H1 (cell line): Measurements from ENCODE around the gene RNGTT. TPM values are rescaled to one million over a fixed set of nuclear protein-coding genes. Genes with fewer than 3 reads are reported as not detected.

ENCODE experiments used
- CTCF ChIA-PET: fragments of 300-600 bp; sonication (Branson Sonifier 250); formaldehyde crosslinking; loops from one replicate; lab custom pipeline; 2021; ENCODE audit not compliant: partially characterized antibody; lab: Charles Lee
- POLR2A ChIA-PET: fragments of 300-600 bp; sonication (Branson Sonifier 250); formaldehyde crosslinking; loops from one replicate; lab custom pipeline; 2021; ENCODE audit warnings: inconsistent platforms; ENCODE audit not compliant: partially characterized antibody; lab: Charles Lee
- DNase-seq, 2 experiments: peaks; one replicate each; pipeline versions ENCODE4 v3.0.0 to v3.0.0-alpha.2; 2010 to 2022; ENCODE audit warnings: low spot score in 2 of 2, low read depth in 1 of 2, mixed read lengths in 1 of 2
- FAIRE-seq: peaks from 2 replicates; lab custom pipeline; 2011; peaks lifted over from hg19 to GRCh38; lab: Jason Lieb, UNC
- H2AFZ ChIP-seq: 2 replicates; pipeline ENCODE4 v1.8.1; 2012; ENCODE audit warnings: low read length, inconsistent platforms
- H2AK5ac ChIP-seq: 2 replicates; pipeline ENCODE4 v1.6.1; 2013; ENCODE audit warnings: low read depth, low read length
- H2BK120ac ChIP-seq: replicated peaks from 2 replicates; pipeline ENCODE3; 2013; ENCODE audit warnings: low read depth, low read length, inconsistent platforms
- H2BK12ac ChIP-seq: 2 replicates; pipeline ENCODE4 v1.6.1; 2013; ENCODE audit warnings: low read depth, low read length
- H2BK15ac ChIP-seq: 2 replicates; pipeline ENCODE4 v1.6.1; 2013; ENCODE audit warnings: low read length
- H2BK20ac ChIP-seq: 2 replicates; pipeline ENCODE4 v1.6.1; 2013; ENCODE audit warnings: low read length
- H2BK5ac ChIP-seq: 2 replicates; pipeline ENCODE4 v1.6.1; 2013; ENCODE audit warnings: low read depth, low read length
- H3K14ac ChIP-seq: 2 replicates; pipeline ENCODE4 v1.6.1; 2013; ENCODE audit warnings: inconsistent platforms; ENCODE audit not compliant: insufficient read length
- H3K18ac ChIP-seq: 2 replicates; pipeline ENCODE4 v1.6.1; 2013; ENCODE audit warnings: low read length; ENCODE audit errors: extremely low read depth
- H3K23ac ChIP-seq: 2 replicates; pipeline ENCODE4 v1.6.1; 2013; ENCODE audit warnings: inconsistent platforms; ENCODE audit not compliant: insufficient read length
- H3K23me2 ChIP-seq: 2 replicates; pipeline ENCODE4 v1.6.1; 2013; ENCODE audit warnings: low read depth, low read length
- H3K27ac ChIP-seq: 2 replicates; pipeline ENCODE4 v1.6.1; 2011; ENCODE audit warnings: low read depth, low read length, inconsistent platforms
- H3K27me3 ChIP-seq, 4 experiments: replicated peaks in 1 of 4; 1 replicate in 1 of 4; 2 replicates in 3 of 4; pipeline versions ENCODE4 v1.6.1 to v1.8.1; 2011 to 2013; ENCODE audit warnings: low read length in 3 of 4, mild to moderate bottlenecking in 3 of 4, inconsistent platforms in 2 of 4, mixed read lengths in 2 of 4, moderate library complexity in 1 of 4; ENCODE audit not compliant: control insufficient read depth in 3 of 4, insufficient read depth in 3 of 4; ENCODE audit errors: extremely low read depth in 1 of 4
- H3K36me3 ChIP-seq, 4 experiments: 2 replicates each; pipeline versions ENCODE4 v1.6.1 to v1.8.1; 2011 to 2013; ENCODE audit warnings: mild to moderate bottlenecking in 4 of 4, low read length in 3 of 4, moderate library complexity in 2 of 4, control low read depth in 1 of 4, inconsistent platforms in 1 of 4; ENCODE audit not compliant: insufficient read depth in 4 of 4, control insufficient read depth in 2 of 4
- H3K4ac ChIP-seq: replicated peaks from 2 replicates; pipeline ENCODE3; 2013; ENCODE audit warnings: low read length, low read depth, mixed read lengths, inconsistent platforms; ENCODE audit not compliant: insufficient read length
- H3K4me1 ChIP-seq, 4 experiments: replicated peaks in 1 of 4; 1 replicate in 1 of 4; 2 replicates in 3 of 4; pipeline versions ENCODE4 v1.6.1 to v1.8.1; 2011 to 2013; ENCODE audit warnings: low read length in 3 of 4, inconsistent platforms in 2 of 4, mixed read lengths in 1 of 4; ENCODE audit not compliant: insufficient read depth in 4 of 4, control insufficient read depth in 3 of 4
- H3K4me2 ChIP-seq, 2 experiments: 2 replicates each; pipeline versions ENCODE4 v1.6.1 to v1.8.1; 2011 to 2013; ENCODE audit warnings: low read depth in 2 of 2, low read length in 2 of 2, control low read depth in 1 of 2, inconsistent platforms in 1 of 2, mild to moderate bottlenecking in 1 of 2; ENCODE audit not compliant: insufficient read depth in 1 of 2
- H3K4me3 ChIP-seq, 4 experiments: fragments of 200-600, 300-600 bp in 1 of 4; sonication (generic), shearing (Covaris generic), sonication (Bioruptor Twin) in 1 of 4; 2 replicates each; pipeline versions ENCODE4 v1.5.1 to v1.8.1; 2011 to 2016; ENCODE audit warnings: low read length in 4 of 4, low read depth in 3 of 4, control low read depth in 2 of 4, inconsistent platforms in 2 of 4, mild to moderate bottlenecking in 2 of 4, mixed read lengths in 1 of 4, moderate library complexity in 1 of 4; ENCODE audit not compliant: insufficient read depth in 2 of 4; ENCODE audit errors: extremely low read depth in 1 of 4
- H3K56ac ChIP-seq: replicated peaks from 2 replicates; pipeline ENCODE3; 2013; ENCODE audit warnings: low read depth, mild to moderate bottlenecking, mixed read lengths, low read length, inconsistent platforms; ENCODE audit not compliant: insufficient read length
- H3K79me1 ChIP-seq: 2 replicates; pipeline ENCODE4 v1.6.1; 2013; ENCODE audit warnings: low read depth, low read length, control low read depth
- H3K79me2 ChIP-seq, 2 experiments: 2 replicates each; pipeline versions ENCODE4 v1.6.1 to v1.8.1; 2012 to 2013; ENCODE audit warnings: low read length in 2 of 2, mild to moderate bottlenecking in 2 of 2, inconsistent platforms in 1 of 2; ENCODE audit not compliant: insufficient read depth in 2 of 2, control insufficient read depth in 1 of 2
- H3K9ac ChIP-seq, 4 experiments: replicated peaks in 1 of 4; 1 replicate in 1 of 4; 2 replicates in 3 of 4; pipeline versions ENCODE4 v1.6.1 to v1.8.1; 2011 to 2013; ENCODE audit warnings: low read depth in 3 of 4, low read length in 3 of 4, control low read depth in 2 of 4, mild to moderate bottlenecking in 2 of 4, moderate library complexity in 2 of 4, inconsistent platforms in 1 of 4; ENCODE audit errors: extremely low read depth in 1 of 4
- H3K9me3 ChIP-seq, 2 experiments: 2 replicates each; pipeline versions ENCODE4 v1.6.1 to v1.8.1; 2012 to 2013; ENCODE audit warnings: mild to moderate bottlenecking in 2 of 2, moderate library complexity in 2 of 2, control low read depth in 1 of 2, inconsistent platforms in 1 of 2, low read depth in 1 of 2, low read length in 1 of 2, mixed read lengths in 1 of 2; ENCODE audit not compliant: insufficient read depth in 2 of 2
- H4K20me1 ChIP-seq, 2 experiments: replicated peaks in 1 of 2; 2 replicates each; pipeline versions ENCODE3 to v1.8.1; 2011 to 2013; ENCODE audit warnings: inconsistent platforms in 2 of 2, low read length in 2 of 2, mild to moderate bottlenecking in 1 of 2; ENCODE audit not compliant: insufficient read depth in 2 of 2, control insufficient read depth in 1 of 2
- H4K5ac ChIP-seq: 2 replicates; pipeline ENCODE4 v1.6.1; 2013; ENCODE audit warnings: low read length, low read depth, mixed read lengths, inconsistent platforms; ENCODE audit not compliant: insufficient read length
- H4K8ac ChIP-seq: 2 replicates; pipeline ENCODE4 v1.8.0; 2013; ENCODE audit warnings: mild to moderate bottlenecking, moderate library complexity, low read length, inconsistent platforms; ENCODE audit not compliant: insufficient read depth; ENCODE audit errors: extremely low read depth
- H4K91ac ChIP-seq: replicated peaks from 2 replicates; pipeline ENCODE3; 2013; ENCODE audit warnings: low read length, mixed read lengths, inconsistent platforms; ENCODE audit not compliant: insufficient read length
- CTBP2 ChIP-seq: IDR thresholded peaks from 2 replicates; pipeline ENCODE4 v1.7.0; 2011; ENCODE audit warnings: borderline replicate concordance, mild to moderate bottlenecking, moderate library complexity, mixed read lengths, low read length; ENCODE audit not compliant: insufficient read depth, insufficient read length
- GABPA ChIP-seq: IDR thresholded peaks from 2 replicates; pipeline ENCODE4 v1.6.1; 2011; ENCODE audit warnings: mild to moderate bottlenecking, low read length, moderate library complexity, borderline replicate concordance; ENCODE audit not compliant: insufficient read depth
- GTF2F1 ChIP-seq: IDR thresholded peaks from 2 replicates; pipeline ENCODE4 v1.6.1; 2012; ENCODE audit warnings: low read depth, low read length, improper control_type of control experiment, borderline replicate concordance
- MAFK ChIP-seq: IDR thresholded peaks from 2 replicates; pipeline ENCODE4 v1.6.1; 2012; ENCODE audit warnings: low read depth, mild to moderate bottlenecking, improper control_type of control experiment, low read length
- NANOG ChIP-seq: IDR thresholded peaks from 2 replicates; pipeline ENCODE4 v1.6.1; 2011; ENCODE audit warnings: low read length, low read depth, mild to moderate bottlenecking, inconsistent platforms; ENCODE audit not compliant: insufficient read depth, poor library complexity, severe bottlenecking
- POLR2A ChIP-seq, 2 experiments: IDR thresholded peaks; 1 replicate in 1 of 2; 2 replicates in 1 of 2; pipeline ENCODE4 v1.6.1; 2011; ENCODE audit warnings: low read depth in 2 of 2, low read length in 2 of 2, mild to moderate bottlenecking in 2 of 2; ENCODE audit errors: control extremely low read depth in 1 of 2
- POU5F1 ChIP-seq: IDR thresholded peaks from 2 replicates; pipeline ENCODE4 v1.6.1; 2011; ENCODE audit warnings: low read depth, mild to moderate bottlenecking, low read length, moderate library complexity
- RNF2 ChIP-seq: fragments of 200-900, 300-1000 bp; sonication (generic); IDR thresholded peaks from 2 replicates; pipeline ENCODE4 v1.7.1; 2016; ENCODE audit warnings: borderline replicate concordance, low read depth, mild to moderate bottlenecking, antibody characterized with exemption, low read length; ENCODE audit not compliant: poor library complexity, severe bottlenecking; ENCODE audit errors: missing control alignments
- SP4 ChIP-seq: IDR thresholded peaks from 2 replicates; pipeline ENCODE4 v1.6.1; 2012; ENCODE audit warnings: low read length, inconsistent platforms
- TEAD4 ChIP-seq: IDR thresholded peaks from 2 replicates; pipeline ENCODE4 v1.6.1; 2012; ENCODE audit warnings: low read depth, low read length, inconsistent platforms, mixed read lengths
- WGBS, 2 experiments: shearing (Covaris generic) in 1 of 2; methylation state at CpG; one replicate each; pipeline versions ENCODE4 v1.1.6 to v1.1.7; 2013 to 2015; ENCODE audit warnings: low lambda C conversion rate in 2 of 2, mixed read lengths in 2 of 2, inconsistent platforms in 1 of 2, low coverage in 1 of 2, missing lambda C conversion rate in 1 of 2; ENCODE audit not compliant: insufficient replicate concordance in 2 of 2, insufficient coverage in 1 of 2, insufficient read length in 1 of 2; ENCODE audit errors: extremely low coverage in 1 of 2, missing lambda C conversion rate in 1 of 2; 5-methylcytosine and 5-hydroxymethylcytosine counted together
- polyA plus RNA-seq, 7 experiments: library from polyadenylated mRNA; depleted of rRNA in 3 of 7; stranded (reverse) in 5 of 7; unstranded in 2 of 7; fragments of >200 nt in 5 of 7; fragments of 200-250 nt in 2 of 7; gene quantifications; 1 replicate in 5 of 7; 2 replicates in 1 of 7; 4 replicates in 1 of 7; pipeline versions ENCODE4 v1.2.1 to v1.2.3, GENCODE V29; 2011 to 2013; ENCODE audit warnings: missing spikeins in 2 of 7, mixed read lengths in 2 of 7
- total RNA-seq: library from RNA; stranded (reverse); fragmentation: NEBNext Ultra II Directional; extraction: Animal tissue kit (Norgen Biotek cat#: 25700); gene quantifications from 2 replicates; pipeline ENCODE4 v1.2.1, GENCODE V29; 2021

The RNGTT gene
- total and polyA plus RNA-seq, 2 of the 8 experiments (the other 6 are each of a cell fraction or from before 2014, with no cell fraction given), result 3.6 to 21.2 TPM

DNA sequence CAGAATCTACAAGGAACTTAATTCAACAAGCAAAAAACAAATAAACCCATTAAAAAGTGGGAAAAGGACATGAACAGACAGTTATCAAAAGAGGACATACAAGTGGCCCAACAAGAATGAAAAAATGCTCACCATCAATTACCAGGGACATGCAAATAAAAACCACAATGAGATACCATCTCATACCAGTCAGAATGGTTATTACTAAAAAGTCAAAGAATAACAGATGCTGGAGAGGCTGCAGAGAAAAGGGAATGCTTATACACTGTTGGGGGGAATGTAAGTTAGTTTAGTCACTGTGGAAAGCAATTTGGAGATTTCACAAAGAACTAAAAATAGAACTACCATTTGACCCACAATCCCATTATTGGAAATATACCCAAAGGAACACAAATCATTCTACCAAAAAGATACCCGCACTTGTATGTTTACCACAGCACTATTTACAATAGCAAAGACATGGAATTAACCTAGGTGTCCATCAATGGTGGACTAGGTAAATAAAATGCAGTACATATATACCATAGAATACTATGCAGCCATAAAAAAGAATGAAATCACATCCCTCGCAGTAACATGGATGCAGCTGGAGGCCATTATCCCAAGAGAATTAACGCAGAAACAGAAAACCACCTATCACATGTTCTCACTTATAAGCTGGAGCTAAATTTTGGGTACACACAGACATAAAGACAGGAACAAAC is 48.4 kb downstream of the RNGTT start:
- no peak overlapping the region for H3K23ac ChIP-seq
- no peak overlapping the region for H2AFZ ChIP-seq
- H4K91ac ChIP-seq, result no peak overlapping the region
- no peak overlapping the region for H2AK5ac ChIP-seq
- H3K23me2 ChIP-seq, result no peaks in the 10 kb centered on the region
- H3K79me2 ChIP-seq, result peaks cover 0 to 40% of the 10 kb centered on the region in 2 experiments; a peak in 2 of 4 replicates
- H3K56ac ChIP-seq, result no peak overlapping the region
- H2BK5ac ChIP-seq, result no peak overlapping the region
- no peaks in the 10 kb centered on the region for H3K36me3 ChIP-seq
- no peaks in the 10 kb centered on the region for H3K9me3 ChIP-seq
- no peak overlapping the region for H3K18ac ChIP-seq
- POLR2A ChIA-PET, result no interaction called here
- no peak overlapping the region for H3K14ac ChIP-seq
- H4K5ac ChIP-seq, result no peak overlapping the region
- no peak overlapping the region for H2BK15ac ChIP-seq
- DNase-seq (no peak), FAIRE-seq (no peak)
- H2BK12ac ChIP-seq, result no peak overlapping the region
- H3K27ac ChIP-seq, result no peak overlapping the region
- peaks cover 0 to 3% (median 0%) of the 10 kb centered on the region in 4 experiments; a peak in 1 of 7 replicates for H3K4me1 ChIP-seq
- no peak overlapping the region for H3K4me2 ChIP-seq
- no peak overlapping the region for H3K4me3 ChIP-seq
- H3K27me3 ChIP-seq, result no peaks in the 10 kb centered on the region
- no peak overlapping the region for H3K9ac ChIP-seq
- H2BK120ac ChIP-seq, result no peak overlapping the region
- 87% methylated on average over 3 of the region's 3 CpGs; no CpG with 5 or more reads in 1 of the 2 experiments for WGBS, 2 experiments
- H2BK20ac ChIP-seq, result no peak overlapping the region
- CTCF ChIA-PET, result interaction anchor here (1.4 to 1.8 kb wide), 2 partner anchors 16 to 44 kb away, joined by 4 to 6 read pairs; no protein-coding TSS in a partner anchor
- no peak overlapping the region for H4K8ac ChIP-seq
- no peaks in the 10 kb centered on the region for H3K79me1 ChIP-seq
- H3K4ac ChIP-seq, result no peak overlapping the region
- H4K20me1 ChIP-seq, result peaks cover 0 to 2% of the 10 kb centered on the region in 2 experiments
- TF ChIP-seq NANOG (no peak), GABPA (no peak), RNF2 (no peak), TEAD4 (no peak), SP4 (no peak), CTBP2 (no peak), POU5F1 (no peak), POLR2A (IDR thresholded peaks at IDR 0.05; ENCODE audit: control extremely low read depth in 1 of 2, low read depth in 2 of 2, low read length in 2 of 2) (no peak), MAFK (no peak), GTF2F1 (no peak)
